Measurements from ENCODE around the gene CTBP2.

Gene CTBP2

GRCh38 chr10:125159932-125160855 lies at the start of gene CTBP2:
TSS of gene CTBP2 (minus strand) at chr10:125160563.
- DNase-seq (ENCODE audit: low read depth): no peak

GRCh38 chr10:125209591-125210355 lies 49.4 kb upstream of the CTBP2 start:
- DNase-seq (ENCODE audit: low read depth): no peak

- no peak for DNase-seq (ENCODE audit: low read depth)
Observed at GRCh38 chr10:125208854-125209565, 48.6 kb upstream of the CTBP2 start.

GRCh38 chr10:125206623-125207022 lies 46.3 kb upstream of the CTBP2 start:
- no peak for DNase-seq (ENCODE audit: low read depth)

GRCh38 chr10:125205431-125205830 lies 45.1 kb upstream of the CTBP2 start:
- DNase-seq (ENCODE audit: low read depth): no peak

- DNase-seq (ENCODE audit: low read depth): no peak
Observed at GRCh38 chr10:125204400-125204799, 44.0 kb upstream of the CTBP2 start.

GRCh38 chr10:125203186-125203800 lies 42.9 kb upstream of the CTBP2 start:
- DNase-seq (ENCODE audit: low read depth): no peak

- DNase-seq (ENCODE audit: low read depth): no peak
Observed at GRCh38 chr10:125201791-125202622, 41.6 kb upstream of the CTBP2 start.

GRCh38 chr10:125201108-125201524 lies 40.8 kb upstream of the CTBP2 start:
- DNase-seq (ENCODE audit: low read depth): no peak

GRCh38 chr10:125200396-125200795 lies 40.0 kb upstream of the CTBP2 start:
- no peak for DNase-seq (ENCODE audit: low read depth)

GRCh38 chr10:125199270-125199669 lies 38.9 kb upstream of the CTBP2 start:
- DNase-seq (ENCODE audit: low read depth): no peak

- no peak for DNase-seq (ENCODE audit: low read depth)
Observed at GRCh38 chr10:125194814-125195213, 34.5 kb upstream of the CTBP2 start.

GRCh38 chr10:125193306-125193877 lies 33.0 kb upstream of the CTBP2 start:
- no peak for DNase-seq (ENCODE audit: low read depth)

- no peak for DNase-seq (ENCODE audit: low read depth)
Observed at GRCh38 chr10:125192620-125193019, 32.3 kb upstream of the CTBP2 start.

- DNase-seq (ENCODE audit: low read depth): no peak
Observed at GRCh38 chr10:125192005-125192404, 31.6 kb upstream of the CTBP2 start.

GRCh38 chr10:125190946-125191345 lies 30.6 kb upstream of the CTBP2 start:
- DNase-seq (ENCODE audit: low read depth): no peak

GRCh38 chr10:125190414-125190813 lies 30.1 kb upstream of the CTBP2 start:
- DNase-seq (ENCODE audit: low read depth): no peak

- no peak for DNase-seq (ENCODE audit: low read depth)
Observed at GRCh38 chr10:125189162-125189561, 28.8 kb upstream of the CTBP2 start.

- DNase-seq (ENCODE audit: low read depth): no peak
Observed at GRCh38 chr10:125187238-125188194, 27.2 kb upstream of the CTBP2 start.

Data from HS-27A (cell line).